Osteoblast (primary cell): ENCODE data around the gene EFCAB5. TPM values are rescaled to one million over a fixed set of nuclear protein-coding genes. Genes with fewer than 3 reads are reported as not detected.
A peak's percentile ranks its signal among the peaks of the same experiment; 100 is the strongest.
"Not testable (repeated sequence)": the region's sequence is repeated elsewhere in the genome, so short reads cannot be mapped to it uniquely, and the experiment has no call there.

Source experiments
- DNase-seq: peaks from one replicate; pipeline ENCODE4 v3.0.0; 2011; ENCODE audit warnings: low spot score, mixed read lengths; ENCODE audit not compliant: insufficient read length; ENCODE audit errors: missing footprints
- H2AFZ ChIP-seq: 2 replicates; pipeline ENCODE4 v1.6.0; 2011; ENCODE audit warnings: mild to moderate bottlenecking, low read length
- H3K27ac ChIP-seq: 2 replicates; pipeline ENCODE4 v1.5.1; 2011; ENCODE audit warnings: mild to moderate bottlenecking, low read depth, low read length, moderate library complexity
- H3K27me3 ChIP-seq: 2 replicates; pipeline ENCODE4 v1.6.0; 2012; ENCODE audit warnings: mild to moderate bottlenecking, control low read depth, inconsistent platforms, low read length, moderate library complexity; ENCODE audit not compliant: insufficient read depth
- H3K36me3 ChIP-seq: 2 replicates; pipeline ENCODE4 v1.5.1; 2011; ENCODE audit warnings: mild to moderate bottlenecking, low read length, control low read depth, moderate library complexity; ENCODE audit not compliant: insufficient read depth
- H3K4me1 ChIP-seq: 2 replicates; pipeline ENCODE4 v1.5.1; 2011; ENCODE audit warnings: mild to moderate bottlenecking, low read length, control low read depth, moderate library complexity; ENCODE audit not compliant: insufficient read depth
- H3K4me2 ChIP-seq: 2 replicates; pipeline ENCODE4 v1.6.0; 2011; ENCODE audit warnings: mild to moderate bottlenecking, low read length; ENCODE audit not compliant: insufficient read depth
- H3K4me3 ChIP-seq: fragments of 200-600 bp; sonication (generic); 3 replicates; pipeline ENCODE4 v1.5.1; 2012; ENCODE audit warnings: mild to moderate bottlenecking, low read length, inconsistent platforms; ENCODE audit not compliant: insufficient read depth
- H3K79me2 ChIP-seq: 2 replicates; pipeline ENCODE4 v1.6.0; 2012; ENCODE audit warnings: mild to moderate bottlenecking, low read length, control low read depth, inconsistent platforms; ENCODE audit not compliant: insufficient read depth
- H3K9me3 ChIP-seq: 2 replicates; pipeline ENCODE4 v1.5.1; 2011; ENCODE audit warnings: low read depth, low read length, control low read depth
- H4K20me1 ChIP-seq: 2 replicates; pipeline ENCODE4 v1.6.0; 2012; ENCODE audit warnings: mild to moderate bottlenecking, low read length, control low read depth; ENCODE audit not compliant: insufficient read depth
- CTCF ChIP-seq: IDR thresholded peaks from 2 replicates; pipeline ENCODE4 v1.5.1; 2011; ENCODE audit warnings: mild to moderate bottlenecking, low read depth, low read length, moderate library complexity; ENCODE audit errors: extremely low read depth
- total RNA-seq: library from RNA; depleted of rRNA; stranded (reverse); fragments of >200 nt; gene quantifications from 2 replicates; pipeline ENCODE4 v1.2.3, GENCODE V29; 2012

Gene EFCAB5
- total RNA-seq, 1 donor = 0.36 TPM

- peak overlapping the region; percentile 89 for H3K4me2 ChIP-seq
- peaks cover 47% of the 10 kb centered on the region for H3K79me2 ChIP-seq
- H3K36me3 ChIP-seq = peaks cover 13% of the 10 kb centered on the region
- H2AFZ ChIP-seq = peak overlapping the region; percentile 98
- peak overlapping the region; percentile 87 for H3K4me3 ChIP-seq
- no peaks in the 10 kb centered on the region for H3K27me3 ChIP-seq
- no peaks in the 10 kb centered on the region for H3K9me3 ChIP-seq
- peak overlapping the region; percentile 99 for H3K27ac ChIP-seq
- H3K4me1 ChIP-seq = peaks cover 5% of the 10 kb centered on the region
- no peak for DNase-seq
- no peak for TF ChIP-seq CTCF
- peaks cover 7% of the 10 kb centered on the region for H4K20me1 ChIP-seq
Observed at GRCh38 chr17:30116345-30116660, 174.9 kb downstream of the EFCAB5 start.

GRCh38 chr17:30116661-30117551 lies 175.5 kb downstream of the EFCAB5 start, which contains the start of gene NSRP1:
NSRP1 (plus strand) TSS chr17:30116816; CDS start chr17:30116844, 28 bp downstream.
- Histone ChIP-seq H3K79me2 (peaks cover 53% of the 10 kb centered on the region), H3K27me3 (no peaks in the 10 kb centered on the region)

DNA sequence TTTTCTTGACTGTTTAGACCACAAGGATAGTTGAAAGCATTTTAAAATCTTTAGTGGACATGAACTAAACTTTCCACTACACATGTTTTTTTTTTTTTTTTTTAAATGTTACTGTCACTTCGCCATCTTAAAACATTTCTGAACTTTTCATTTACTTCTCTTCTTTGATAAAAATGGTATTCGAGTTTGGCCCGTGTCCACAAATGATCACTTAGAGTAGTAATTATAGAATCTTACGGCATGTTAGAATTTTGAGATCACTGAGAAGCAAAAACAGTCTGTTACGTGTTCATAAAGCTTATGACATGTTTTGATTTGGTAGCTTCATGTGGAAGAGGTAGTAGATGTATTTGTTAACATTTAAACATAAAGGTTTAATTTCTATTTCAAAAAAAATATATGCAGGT lies 176.2 kb downstream of the EFCAB5 start:
- peaks cover 17% of the 10 kb centered on the region for H3K36me3 ChIP-seq
- peaks cover 5% of the 10 kb centered on the region for H3K4me1 ChIP-seq
- H3K27ac ChIP-seq = peak overlapping the region; percentile 99
- H3K4me2 ChIP-seq = peak overlapping the region; percentile 89
- H4K20me1 ChIP-seq = peaks cover 10% of the 10 kb centered on the region
- H3K9me3 ChIP-seq = no peaks in the 10 kb centered on the region
- peak; percentile 30 for DNase-seq
- no peaks in the 10 kb centered on the region for H3K27me3 ChIP-seq
- H2AFZ ChIP-seq = no peak overlapping the region
- H3K79me2 ChIP-seq = peaks cover 59% of the 10 kb centered on the region
- H3K4me3 ChIP-seq = peak overlapping the region; percentile 87
- TF ChIP-seq CTCF = no peak

More at GRCh38 chr17:30116661-30117551, 175.5 kb downstream of the EFCAB5 start, which contains the start of gene NSRP1:
- Histone ChIP-seq H3K4me2 (peak within 1 kb of the TSS; percentile 89), H2AFZ (peak within 1 kb of the TSS; percentile 98), H3K4me3 (peak within 1 kb of the TSS; percentile 87), H3K9me3 (no peaks in the 10 kb centered on the region), H3K36me3 (peaks cover 16% of the 10 kb centered on the region), H3K27ac (peak within 1 kb of the TSS; percentile 99), H3K4me1 (peaks cover 5% of the 10 kb centered on the region), H4K20me1 (peaks cover 7% of the 10 kb centered on the region)
- DNase-seq = peak; percentile 87
- TF ChIP-seq CTCF = no peak

DNA sequence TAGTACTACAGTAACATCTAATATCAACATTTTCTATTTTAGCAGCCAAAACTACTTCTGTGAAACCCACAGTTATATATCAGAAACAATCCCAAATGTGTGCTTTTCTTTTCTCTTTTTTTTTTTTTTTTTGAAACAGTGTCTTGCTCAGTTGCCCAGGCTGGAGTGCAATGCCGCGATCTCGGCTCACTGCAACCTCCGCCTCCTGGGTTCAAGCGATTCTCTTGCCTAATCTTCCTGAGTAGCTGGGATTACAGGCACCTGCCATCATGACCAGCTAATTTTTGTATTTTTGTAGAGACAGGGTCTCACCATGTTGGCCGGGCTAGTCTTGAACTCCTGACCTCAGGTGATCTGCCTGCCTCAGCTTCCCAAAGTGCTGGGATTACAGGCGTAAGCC lies 177.2 kb downstream of the EFCAB5 start:
- Histone ChIP-seq H4K20me1 (peaks cover 16% of the 10 kb centered on the region), H3K4me2 (peak overlapping the region; percentile 89), H3K79me2 (peaks cover 68% of the 10 kb centered on the region), H3K36me3 (peaks cover 22% of the 10 kb centered on the region)
- not testable (repeated sequence) for H3K4me3 ChIP-seq, H3K27ac ChIP-seq, H2AFZ ChIP-seq, H3K4me1 ChIP-seq, H3K27me3 ChIP-seq, DNase-seq, H3K9me3 ChIP-seq
